Activated CD4-positive, alpha-beta T cell treated with anti-CD3 and anti-CD28 coated beads for 48 hours (primary cell): ENCODE data around the gene XYLT1.

Source experiments
- DNase-seq: peaks from one replicate; pipeline ENCODE4 v3.0.0-alpha.2; 2020

XYLT1 gene

DNA sequence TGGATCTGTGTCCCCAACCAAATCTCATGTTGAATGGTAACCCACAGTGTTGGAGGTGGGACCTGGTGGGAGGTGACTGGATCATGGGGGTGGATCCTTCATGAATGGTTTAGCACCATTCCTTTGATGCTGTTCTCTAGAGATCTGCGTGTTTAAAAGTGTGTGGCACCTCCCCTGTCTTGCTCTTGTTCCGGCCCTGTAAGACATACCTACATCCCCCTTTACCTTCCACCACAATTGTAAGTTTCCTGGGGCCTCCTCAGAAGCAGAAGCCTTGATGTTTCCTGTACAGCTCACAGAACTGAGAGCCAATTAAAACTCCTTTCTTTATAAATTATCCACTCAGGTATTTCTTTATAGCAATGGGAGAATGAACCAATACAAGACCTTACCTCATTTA is 257.7 kb downstream of the XYLT1 start:
- no peak for DNase-seq

DNA sequence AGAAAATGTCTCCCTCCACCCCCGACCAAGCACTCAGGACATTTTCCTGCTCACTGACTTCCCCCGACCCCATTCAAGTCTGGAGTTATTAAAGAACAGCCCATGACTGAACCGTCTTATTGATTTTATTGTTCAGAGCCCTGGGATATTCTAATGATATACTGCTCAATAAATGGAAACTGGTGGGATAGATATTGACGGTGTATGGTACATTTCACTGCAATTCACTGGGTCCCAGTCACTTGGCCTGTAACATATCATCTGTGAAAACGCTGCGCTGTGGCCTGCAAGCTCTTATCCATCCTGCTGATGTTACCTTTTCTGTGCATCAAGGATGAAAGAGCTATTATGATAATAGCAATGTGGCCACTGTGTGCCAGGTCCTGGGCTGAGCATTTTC is 258.2 kb downstream of the XYLT1 start:
- DNase-seq, result no peak

- DNase-seq, result peak; percentile 55
Observed at GRCh38 chr16:17211797-17212196, 259.0 kb downstream of the XYLT1 start.

DNA sequence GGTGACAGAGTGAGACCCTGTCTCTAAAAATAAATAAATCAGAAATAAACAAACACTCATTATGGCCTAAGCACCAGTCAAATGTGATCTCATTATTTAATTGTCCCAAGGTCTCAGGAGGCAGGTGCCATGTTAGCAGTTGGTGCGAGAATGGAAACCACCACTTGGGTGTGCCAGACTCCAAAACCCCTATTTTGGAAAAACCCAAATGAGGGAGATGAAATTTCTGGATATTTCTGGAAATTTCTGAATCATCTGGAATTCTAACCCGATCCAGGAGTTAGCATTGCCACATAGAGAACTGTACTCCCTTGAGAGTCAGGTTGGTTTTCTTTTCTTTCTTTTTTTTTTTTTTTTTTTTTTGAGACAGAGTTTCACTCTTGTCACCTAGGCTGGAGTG is 264.0 kb downstream of the XYLT1 start:
- DNase-seq, result no peak

DNA sequence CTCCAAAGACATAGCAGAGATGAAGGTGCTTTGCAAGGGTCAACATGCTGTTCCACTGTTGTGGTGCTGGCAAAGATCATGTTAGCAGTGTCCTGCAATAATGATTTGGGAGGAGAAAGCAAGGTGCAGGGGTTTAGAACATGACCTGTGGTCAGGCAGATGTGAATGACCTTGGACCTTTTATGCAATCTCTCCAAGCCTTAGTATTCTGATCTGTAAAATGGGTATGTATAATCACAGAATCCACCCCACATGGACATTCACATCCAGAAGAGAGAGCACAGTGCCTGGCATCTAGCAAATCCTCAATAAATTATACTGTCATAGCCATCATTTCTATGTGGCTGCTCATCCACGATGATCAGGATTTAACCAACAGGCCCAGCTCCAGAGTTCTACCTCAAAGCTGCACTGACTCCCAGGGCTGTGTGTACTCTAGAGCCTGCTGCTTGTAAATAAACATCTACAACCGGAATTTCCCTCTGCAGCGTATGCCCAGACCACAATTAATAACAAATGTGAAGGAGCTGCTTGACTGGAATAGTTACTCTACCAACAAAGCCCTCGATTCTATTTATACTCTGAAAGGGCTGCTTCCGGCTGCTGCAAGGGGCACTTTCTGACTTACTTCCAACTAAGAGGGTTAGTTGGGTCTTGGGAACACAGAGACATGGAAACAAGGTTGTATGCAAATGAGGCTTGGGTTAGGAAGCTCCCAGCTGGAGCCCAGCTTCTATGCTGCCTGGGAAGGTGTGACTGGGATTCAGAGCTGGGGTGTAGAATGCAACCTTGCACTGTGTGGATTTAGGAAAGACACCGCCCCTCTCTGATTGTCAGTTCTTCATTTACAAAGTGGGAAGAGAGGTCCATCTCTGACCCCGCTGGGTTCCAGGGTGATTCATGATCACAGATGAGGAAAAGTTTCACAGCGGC is 265.2 kb downstream of the XYLT1 start:
- no peak for DNase-seq

DNA sequence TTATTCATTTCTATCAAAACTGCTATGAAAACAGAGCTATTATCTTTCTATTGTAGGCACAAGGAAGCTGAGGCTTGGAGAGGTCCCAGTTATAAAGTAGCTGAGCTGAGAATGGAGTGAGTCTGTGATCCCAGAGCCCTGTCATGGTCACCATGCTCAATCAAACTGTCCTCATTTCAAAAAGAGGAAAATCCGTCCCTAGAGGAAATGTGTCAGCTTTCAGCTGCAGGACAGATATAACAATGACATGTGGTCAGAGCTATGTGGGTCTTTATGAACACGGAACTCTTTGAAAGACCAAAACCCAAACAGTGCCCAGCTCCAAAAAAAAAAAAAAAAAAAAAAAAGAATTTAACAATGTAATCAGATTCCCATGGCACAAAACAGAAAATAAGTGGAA is 266.1 kb downstream of the XYLT1 start:
- no peak for DNase-seq

GRCh38 chr16:17204206-17204605 is 266.6 kb downstream of the XYLT1 start:
- DNase-seq, result no peak

- no peak for DNase-seq
Observed at GRCh38 chr16:17203424-17203823, 267.3 kb downstream of the XYLT1 start.

GRCh38 chr16:17199135-17199534 is 271.6 kb downstream of the XYLT1 start:
- no peak for DNase-seq

DNA sequence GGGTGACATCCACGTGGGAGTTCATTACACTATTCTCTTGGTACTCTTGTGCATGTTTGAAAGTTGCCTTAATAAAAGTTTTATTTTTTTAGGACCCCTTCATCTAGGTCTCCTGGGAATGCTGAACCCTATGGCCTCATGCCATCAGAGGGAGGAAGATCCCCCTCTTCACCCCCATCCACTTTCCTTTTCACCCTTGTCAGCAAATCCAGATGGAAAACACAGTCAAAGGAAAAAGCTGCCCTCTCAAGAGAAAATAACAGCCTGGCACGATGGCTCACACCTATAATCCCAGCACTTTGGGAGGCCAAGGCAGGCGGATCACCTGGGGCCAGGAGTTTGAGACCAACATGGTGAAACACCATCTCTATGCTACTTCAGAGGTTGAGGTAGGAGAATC is 274.2 kb downstream of the XYLT1 start:
- DNase-seq, result no peak

DNA sequence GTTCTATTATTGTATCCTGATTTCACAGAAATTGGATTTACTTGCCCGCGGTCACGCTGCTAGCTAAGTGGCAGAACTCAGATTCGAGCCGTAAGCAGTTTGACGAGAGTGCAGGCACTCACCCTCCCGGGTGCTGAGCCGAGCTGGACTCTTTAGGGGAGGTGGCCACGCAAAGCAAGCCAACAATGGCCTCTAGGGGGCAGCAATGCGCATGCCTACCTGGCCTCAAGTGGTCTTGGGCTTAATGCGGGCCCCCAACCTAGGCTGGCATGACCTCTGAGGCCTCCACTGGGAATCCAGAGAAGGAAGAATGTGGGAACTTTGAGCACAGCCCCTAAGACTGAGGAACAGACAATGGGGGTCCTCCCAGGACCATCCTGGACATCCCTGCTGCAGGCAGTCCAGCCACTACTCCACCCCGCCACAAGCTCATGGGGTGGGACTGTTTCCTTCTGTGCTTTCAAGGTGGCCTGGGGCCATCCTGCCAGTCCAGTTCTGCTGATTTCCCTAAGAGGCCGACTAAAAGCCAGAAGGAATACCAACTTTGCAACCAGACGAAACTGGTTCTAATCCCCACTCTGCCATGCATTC is 276.5 kb downstream of the XYLT1 start:
- DNase-seq, result peak; percentile 68

DNA sequence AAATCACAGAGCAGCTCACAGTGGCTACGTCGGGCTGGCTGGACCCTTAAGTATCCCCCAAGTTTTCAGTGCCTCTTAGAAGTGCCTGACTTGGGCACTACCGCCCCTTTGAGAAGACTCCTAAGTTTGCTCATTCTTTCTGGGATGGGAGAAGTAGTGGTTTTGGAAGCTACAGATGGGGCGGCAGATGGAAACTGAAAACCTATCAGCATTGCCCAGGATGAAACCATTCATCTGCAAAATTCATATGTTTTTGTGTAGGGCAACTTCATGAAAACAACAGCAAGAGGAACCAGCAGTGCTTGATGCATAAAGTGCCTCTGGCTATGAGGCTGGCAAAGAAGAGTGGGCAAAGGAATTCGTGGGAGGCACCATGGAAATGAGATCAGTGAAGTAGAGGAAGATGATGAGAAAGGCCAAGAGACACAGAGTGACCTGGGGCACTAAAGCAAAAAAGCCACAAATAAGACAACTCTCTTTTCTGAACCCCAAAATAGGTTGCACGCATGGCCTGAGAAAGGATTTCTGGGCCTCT is 277.1 kb downstream of the XYLT1 start:
- DNase-seq, result no peak

- DNase-seq, result no peak
Observed at GRCh38 chr16:17184026-17184425, 286.7 kb downstream of the XYLT1 start.

GRCh38 chr16:17177959-17178905 is 292.5 kb downstream of the XYLT1 start:
- no peak for DNase-seq

DNA sequence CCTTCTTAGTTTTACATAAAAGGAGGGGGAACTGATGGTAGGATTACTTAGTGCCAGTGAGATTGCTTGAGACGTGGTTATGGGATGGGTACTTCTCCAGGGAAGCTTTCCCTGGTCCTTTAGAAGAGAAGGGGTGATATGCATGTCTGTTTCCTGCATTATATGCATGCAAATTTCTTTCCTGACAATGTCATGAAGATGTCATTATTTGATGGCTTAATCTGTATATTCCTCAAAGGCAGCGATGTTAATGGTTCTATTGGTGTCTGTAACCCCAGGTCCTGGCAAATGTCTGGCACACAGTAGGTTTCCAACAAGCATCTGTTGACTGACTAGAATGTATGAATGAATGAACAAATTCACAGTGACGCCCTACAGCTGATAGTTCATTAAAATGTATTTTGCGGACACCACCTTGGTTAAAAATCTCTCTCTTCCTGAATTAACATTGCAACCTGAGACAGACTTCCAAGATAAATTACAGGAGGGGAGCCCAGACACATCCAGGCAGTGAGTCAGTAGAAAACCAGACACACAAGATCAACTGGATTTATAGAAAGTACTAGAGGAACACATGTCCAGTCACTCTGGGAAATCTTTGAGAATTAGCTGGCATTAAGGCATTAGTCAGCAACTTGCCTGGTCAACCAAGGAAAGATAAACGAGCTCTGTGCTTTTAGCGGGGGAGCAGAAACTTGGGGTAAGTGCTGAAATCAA is 293.4 kb downstream of the XYLT1 start:
- DNase-seq, result no peak

GRCh38 chr16:17176199-17176598 is 294.6 kb downstream of the XYLT1 start:
- no peak for DNase-seq

- no peak for DNase-seq
Observed at GRCh38 chr16:17173281-17173680, 297.5 kb downstream of the XYLT1 start.

DNA sequence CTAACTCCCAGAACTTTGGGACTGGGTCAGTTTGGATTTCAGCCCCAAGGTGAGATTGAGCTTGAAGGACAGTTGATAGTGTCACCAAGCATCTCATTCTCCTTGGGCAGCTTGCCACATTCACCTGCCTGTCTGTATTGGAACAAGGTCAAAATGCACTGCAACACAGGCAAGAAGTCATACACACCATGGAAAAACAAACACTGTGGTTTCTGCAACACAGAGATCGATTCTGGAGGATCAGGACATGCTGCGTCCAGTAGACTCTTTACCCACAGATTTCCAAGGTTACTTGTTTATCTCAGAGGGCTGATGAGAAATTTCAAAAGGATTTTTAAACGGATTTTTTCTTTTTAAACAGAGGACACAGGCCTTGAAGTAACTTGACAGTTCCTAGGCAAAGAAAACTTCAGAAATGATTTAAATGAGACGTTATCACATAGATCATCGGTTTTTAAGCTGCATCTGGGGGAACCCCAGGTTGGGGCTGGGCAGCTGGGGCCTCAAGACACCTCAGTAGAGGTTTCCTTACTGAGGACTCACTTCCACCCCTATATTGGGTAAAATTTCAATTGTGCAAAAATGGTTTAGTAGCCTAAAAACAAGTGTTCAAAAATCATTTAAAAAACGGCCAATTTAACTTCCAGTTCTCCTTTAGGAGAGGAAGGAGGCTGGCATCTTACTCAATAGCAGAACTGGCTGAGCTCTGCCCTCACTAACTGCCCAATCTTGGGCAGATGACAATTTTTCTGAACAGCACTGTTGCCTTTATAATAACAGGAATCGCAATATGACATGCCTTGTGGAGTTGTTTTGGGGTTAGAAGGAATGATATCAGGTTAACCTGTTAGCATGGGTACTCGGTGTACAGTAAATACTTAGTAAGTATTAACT is 299.3 kb downstream of the XYLT1 start:
- no peak for DNase-seq

DNA sequence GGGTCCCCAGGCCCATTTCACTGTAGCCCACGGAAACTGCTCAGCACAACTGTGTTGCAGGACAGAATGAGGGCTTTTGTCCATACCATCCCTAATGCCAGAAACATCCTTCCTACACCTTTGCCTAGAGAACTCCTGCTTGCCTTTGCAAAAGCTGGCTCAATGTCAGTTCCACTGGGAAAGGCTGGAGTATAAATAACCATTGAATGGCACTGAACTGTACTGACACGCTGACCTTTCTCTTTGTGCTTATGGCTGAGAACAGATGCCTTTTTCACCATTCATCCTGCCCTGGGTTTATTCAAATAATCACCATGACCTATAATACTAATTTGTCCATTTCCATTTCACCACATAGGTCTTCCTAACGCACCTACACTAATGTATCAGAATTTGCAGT is 300.3 kb downstream of the XYLT1 start:
- no peak for DNase-seq

DNA sequence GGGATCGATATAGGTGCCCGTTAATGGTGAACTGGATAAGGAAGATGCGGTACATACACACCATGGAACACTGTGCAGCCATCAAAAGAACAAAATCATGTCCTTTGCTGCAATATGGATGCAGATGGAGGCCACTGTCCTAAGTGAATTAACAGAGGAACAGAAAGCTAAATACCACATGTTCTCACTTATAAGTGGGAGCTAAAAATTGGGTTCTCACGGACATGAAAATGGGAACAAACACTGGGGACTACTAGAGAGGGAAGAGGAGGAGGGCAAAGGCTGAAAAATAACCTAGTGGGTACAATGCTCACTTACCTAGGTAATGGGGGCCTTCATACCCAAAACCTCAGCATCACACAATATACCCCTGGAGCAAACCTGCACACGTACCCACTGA is 302.6 kb downstream of the XYLT1 start:
- DNase-seq, result no peak

- DNase-seq, result no peak
Observed at GRCh38 chr16:17166095-17166494, 304.7 kb downstream of the XYLT1 start.
